Thyroid gland (tissue), 4 donors: ENCODE data around the gene GAS2L1.

ENCODE experiments used
- POLR2A ChIP-seq, 2 donors: fragments of 450-650 bp; IDR thresholded peaks; one replicate each; pipeline ENCODE4 v1.6.1; 2017; ENCODE audit warnings: antibody characterized with exemption in 2 of 2, mild to moderate bottlenecking in 2 of 2, moderate library complexity in 1 of 2
- TF ChIP-seq, protein P1 (sequence below), 6 experiments: fragments of 200-600 bp in 3 of 6; fragments of 450-650 bp in 3 of 6; sonication (generic) in 3 of 6; IDR thresholded peaks; one replicate each; pipeline ENCODE4 v1.5.1; 2016 to 2019; ENCODE audit warnings: antibody characterized with exemption in 6 of 6, mild to moderate bottlenecking in 2 of 6, inconsistent platforms in 1 of 6, moderate library complexity in 1 of 6

GRCh38 chr22:29352778-29353177, 46.3 kb downstream of the GAS2L1 start:
- TF ChIP-seq, protein P1, sequence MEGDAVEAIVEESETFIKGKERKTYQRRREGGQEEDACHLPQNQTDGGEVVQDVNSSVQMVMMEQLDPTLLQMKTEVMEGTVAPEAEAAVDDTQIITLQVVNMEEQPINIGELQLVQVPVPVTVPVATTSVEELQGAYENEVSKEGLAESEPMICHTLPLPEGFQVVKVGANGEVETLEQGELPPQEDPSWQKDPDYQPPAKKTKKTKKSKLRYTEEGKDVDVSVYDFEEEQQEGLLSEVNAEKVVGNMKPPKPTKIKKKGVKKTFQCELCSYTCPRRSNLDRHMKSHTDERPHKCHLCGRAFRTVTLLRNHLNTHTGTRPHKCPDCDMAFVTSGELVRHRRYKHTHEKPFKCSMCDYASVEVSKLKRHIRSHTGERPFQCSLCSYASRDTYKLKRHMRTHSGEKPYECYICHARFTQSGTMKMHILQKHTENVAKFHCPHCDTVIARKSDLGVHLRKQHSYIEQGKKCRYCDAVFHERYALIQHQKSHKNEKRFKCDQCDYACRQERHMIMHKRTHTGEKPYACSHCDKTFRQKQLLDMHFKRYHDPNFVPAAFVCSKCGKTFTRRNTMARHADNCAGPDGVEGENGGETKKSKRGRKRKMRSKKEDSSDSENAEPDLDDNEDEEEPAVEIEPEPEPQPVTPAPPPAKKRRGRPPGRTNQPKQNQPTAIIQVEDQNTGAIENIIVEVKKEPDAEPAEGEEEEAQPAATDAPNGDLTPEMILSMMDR (IDR thresholded peaks at IDR 0.05), result no peak
- no peak for TF ChIP-seq POLR2A (IDR thresholded peaks at IDR 0.05)
